Heart left ventricle (tissue), 16 donors: ENCODE measurements around the gene GALNTL6. TPM values are rescaled to one million over a fixed set of nuclear protein-coding genes. Genes with fewer than 3 reads are reported as not detected.

Experiments
- ATAC-seq, 4 donors: fragments of 200-7000 bp; cut with Tn5 transposase; one replicate each; pipeline ENCODE4 v1.9.1; 2020 to 2022; ENCODE audit warnings: moderate library complexity in 4 of 4, mild to moderate bottlenecking in 3 of 4, moderate number of reproducible peaks in 1 of 4
- DNase-seq, 5 donors: peaks; one replicate each; pipeline ENCODE4 v3.0.0-alpha.2; 2020
- H3K27ac ChIP-seq, 12 donors: fragments of 200-600 bp; sonication (generic) in 4 of 12; one replicate each; pipeline versions ENCODE4 v1.5.0 to v1.8.0; 2016 to 2022; ENCODE audit warnings: mild to moderate bottlenecking in 2 of 12
- H3K27me3 ChIP-seq, 9 donors: fragments of 200-600 bp; sonication (generic) in 2 of 9; one replicate each; pipeline versions ENCODE4 v1.5.1 to v1.8.0; 2016 to 2022; ENCODE audit warnings: mild to moderate bottlenecking in 3 of 9
- H3K36me3 ChIP-seq, 9 donors: fragments of 200-600 bp; sonication (generic) in 2 of 9; one replicate each; pipeline versions ENCODE4 v1.5.0 to v1.8.0; 2018 to 2022; ENCODE audit warnings: mild to moderate bottlenecking in 2 of 9
- H3K4me1 ChIP-seq, 12 donors: fragments of 200-600 bp; sonication (generic) in 4 of 12; one replicate each; pipeline versions ENCODE4 v1.5.0 to v1.8.0; 2016 to 2022; ENCODE audit warnings: mild to moderate bottlenecking in 3 of 12
- H3K4me3 ChIP-seq, 12 donors: fragments of 200-600 bp; sonication (generic) in 4 of 12; one replicate each; pipeline versions ENCODE4 v1.5.0 to v1.8.0; 2017 to 2022; ENCODE audit warnings: mild to moderate bottlenecking in 9 of 12, moderate library complexity in 4 of 12
- H3K9me3 ChIP-seq, 12 donors: fragments of 200-600 bp; sonication (generic) in 4 of 12; one replicate each; pipeline versions ENCODE4 v1.5.0 to v1.8.0; 2016 to 2022; ENCODE audit warnings: mild to moderate bottlenecking in 1 of 12
- POLR2A ChIP-seq, 2 donors: fragments of 450-650 bp; IDR thresholded peaks; one replicate each; pipeline ENCODE4 v1.6.1; 2017; ENCODE audit warnings: antibody characterized with exemption in 2 of 2, mild to moderate bottlenecking in 2 of 2, moderate library complexity in 2 of 2
- WGBS, 4 donors: extraction: QIAGEN DNeasy Blood & Tissue Kit in 2 of 4; methylation state at CpG; one replicate each; pipeline versions ENCODE4 v1.1.5 to v1.1.7; 2013 to 2018; 5-methylcytosine and 5-hydroxymethylcytosine counted together
- intact Hi-C, 10 donors: fragments of 100-400 bp; cut with DNase I; formaldehyde crosslinking; loops; one replicate each; pipeline versions ENCODE4 v1.11.1 to v1.14.2; 2022
- polyA plus RNA-seq, 2 donors: library from polyadenylated mRNA; stranded (reverse); fragments of 200-250 nt; gene quantifications; one replicate each; pipeline ENCODE4 v1.2.3, GENCODE V29; 2013
- total RNA-seq, 9 donors: library from RNA; depleted of rRNA in 2 of 9; stranded (reverse); fragments of >200 nt in 2 of 9; fragmentation: NEBNext Ultra II Directional in 3 of 9; extraction: Animal tissue kit (Norgen Biotek cat#: 25700) in 3 of 9; gene quantifications; one replicate each; pipeline versions ENCODE4 v1.1.0 to v1.2.4, GENCODE V29; 2016 to 2023
- TF ChIP-seq, protein P1 (sequence below), 12 donors: fragments of 200-600 bp; sonication (generic) in 4 of 12; IDR thresholded peaks; one replicate each; pipeline versions ENCODE4 v1.5.0 to v1.8.0; 2018 to 2022; ENCODE audit warnings: antibody characterized with exemption in 12 of 12, mild to moderate bottlenecking in 5 of 12
- donor health status: ischemic (EF 13 %, LVEDD 7.1; RV severe dilation, severe dysfunction).
- donor health status: healthy with polysubstance abuse.
- donor health status: DM: no; HTN: yes; CAD: no.
- donor health status: DM: no; HTN: no; CAD: no.
- donor health status: ischemic (EF 25% LVEDD 6.9; RV normal size, moderate dysfunction).
- donor health status: ischemic (EF 25% LVEDD 5.7; RV mildly dilated, moderate dysfunction).
- donor health status: healthy.
- donor health status: DM: yes; HTN: yes; CAD: no.
- donor health status: ischemic (EF 35%, LVEDD 5.7; RV mildly dilated, moderate dysfunction).
- donor health status: nonischemic (EF 11% LVEDD 7.7; RV severe dilation, severe dysfunction).
- donor health status: DM: yes; HTN: yes; CAD: no.
- donor health status: PGD.
- donor health status: ischemic (EF 29% LVEDD 5.4; RV normal size, mild dysfunction).
- donor health status: nonischemic (EF 23%, LVEDD 6.1; RV moderate dilation, normal function).

GALNTL6 gene
- total and polyA plus RNA-seq, 11 donors, result 0.33 to 0.52 TPM; not detected in 9

- Histone ChIP-seq H3K4me3 (no peak overlapping the region), H3K27me3 (no peaks in the 10 kb centered on the region), H3K4me1 (no peaks in the 10 kb centered on the region), H3K27ac (no peak overlapping the region), H3K9me3 (peaks cover 0 to 36% (median 18%) of the 10 kb centered on the region in 12 donors), H3K36me3 (no peaks in the 10 kb centered on the region)
- intact Hi-C loops, result no loop called here
- TF ChIP-seq, protein P1, sequence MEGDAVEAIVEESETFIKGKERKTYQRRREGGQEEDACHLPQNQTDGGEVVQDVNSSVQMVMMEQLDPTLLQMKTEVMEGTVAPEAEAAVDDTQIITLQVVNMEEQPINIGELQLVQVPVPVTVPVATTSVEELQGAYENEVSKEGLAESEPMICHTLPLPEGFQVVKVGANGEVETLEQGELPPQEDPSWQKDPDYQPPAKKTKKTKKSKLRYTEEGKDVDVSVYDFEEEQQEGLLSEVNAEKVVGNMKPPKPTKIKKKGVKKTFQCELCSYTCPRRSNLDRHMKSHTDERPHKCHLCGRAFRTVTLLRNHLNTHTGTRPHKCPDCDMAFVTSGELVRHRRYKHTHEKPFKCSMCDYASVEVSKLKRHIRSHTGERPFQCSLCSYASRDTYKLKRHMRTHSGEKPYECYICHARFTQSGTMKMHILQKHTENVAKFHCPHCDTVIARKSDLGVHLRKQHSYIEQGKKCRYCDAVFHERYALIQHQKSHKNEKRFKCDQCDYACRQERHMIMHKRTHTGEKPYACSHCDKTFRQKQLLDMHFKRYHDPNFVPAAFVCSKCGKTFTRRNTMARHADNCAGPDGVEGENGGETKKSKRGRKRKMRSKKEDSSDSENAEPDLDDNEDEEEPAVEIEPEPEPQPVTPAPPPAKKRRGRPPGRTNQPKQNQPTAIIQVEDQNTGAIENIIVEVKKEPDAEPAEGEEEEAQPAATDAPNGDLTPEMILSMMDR (IDR thresholded peaks at IDR 0.05), result no peak
- no peak for TF ChIP-seq POLR2A (IDR thresholded peaks at IDR 0.05)
- DNase-seq (no peak), ATAC-seq (no peak)
- WGBS, 4 donors, result 10 to 16% (median 10%) methylated on average over 1 of the region's 1 CpG
These were observed 896.2 kb downstream of the GALNTL6 start for GRCh38 chr4:172709376-172709775.

DNA sequence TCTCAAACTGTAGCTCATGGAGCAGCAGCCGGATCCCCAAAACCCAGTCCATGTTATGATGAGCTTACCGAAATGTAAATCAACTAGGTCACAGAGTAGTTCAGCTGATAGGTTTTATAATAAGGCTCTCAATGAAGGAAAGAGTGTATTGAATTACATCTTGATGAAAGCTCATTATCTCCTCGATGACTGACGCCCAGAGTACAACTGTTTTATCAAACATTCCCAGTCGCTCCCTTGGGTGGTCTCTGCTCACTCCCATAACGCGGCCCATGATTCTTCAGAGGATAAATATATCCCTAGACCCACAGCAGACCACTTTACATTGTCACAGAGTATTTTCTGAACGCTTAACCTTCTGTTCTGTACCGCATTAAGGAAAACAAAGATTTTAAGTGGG is 903.1 kb downstream of the GALNTL6 start:
- intact Hi-C loops, result no loop called here
- Histone ChIP-seq H3K36me3 (no peaks in the 10 kb centered on the region), H3K27me3 (no peaks in the 10 kb centered on the region), H3K4me1 (no peaks in the 10 kb centered on the region), H3K4me3 (no peak overlapping the region), H3K9me3 (no peaks in the 10 kb centered on the region), H3K27ac (no peak overlapping the region)
- no peak for TF ChIP-seq POLR2A (IDR thresholded peaks at IDR 0.05)
- TF ChIP-seq, protein P1 (IDR thresholded peaks at IDR 0.05), result no peak
- DNase-seq (no peak), ATAC-seq (no peak)
- WGBS, 4 donors, result 49 to 55% (median 53%) methylated on average over 9 of the region's 9 CpGs

DNA sequence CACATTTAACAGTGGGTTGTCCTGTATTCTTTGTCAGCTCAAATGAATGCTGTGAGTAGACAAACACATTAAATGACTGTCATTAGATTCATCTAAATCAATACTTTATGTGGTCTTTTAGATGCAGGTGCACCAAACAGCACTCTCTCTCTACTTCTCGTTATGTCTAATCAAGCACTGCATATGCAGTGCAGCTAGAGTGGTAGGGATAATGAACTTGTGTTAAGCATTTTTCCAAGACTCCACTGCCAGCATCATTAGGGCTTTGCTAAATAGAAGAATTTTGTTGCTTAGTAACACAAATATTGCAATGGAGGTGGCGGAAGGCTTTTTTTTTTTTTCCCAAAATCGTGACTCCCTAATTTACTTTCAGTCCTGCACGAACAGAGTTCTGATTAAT is 908.5 kb downstream of the GALNTL6 start:
- Histone ChIP-seq H3K27ac (no peak overlapping the region), H3K27me3 (no peaks in the 10 kb centered on the region), H3K9me3 (peaks cover 0 to 5% (median 0%) of the 10 kb centered on the region in 12 donors), H3K36me3 (no peaks in the 10 kb centered on the region), H3K4me1 (no peaks in the 10 kb centered on the region), H3K4me3 (no peak overlapping the region)
- TF ChIP-seq, protein P1 (IDR thresholded peaks at IDR 0.05), result no peak
- no peak for TF ChIP-seq POLR2A (IDR thresholded peaks at IDR 0.05)
- ATAC-seq (no peak), DNase-seq (no peak)
- intact Hi-C loops, result no loop called here
- WGBS, 4 donors, result 63 to 72% (median 68%) methylated on average over 4 of the region's 4 CpGs

- no peak for TF ChIP-seq POLR2A (IDR thresholded peaks at IDR 0.05)
- TF ChIP-seq, protein P1 (IDR thresholded peaks at IDR 0.05), result no peak
- 37 to 50% (median 45%) methylated on average over 3 of the region's 3 CpGs for WGBS, 4 donors
- H3K4me3 ChIP-seq, result no peak overlapping the region
- no peak for ATAC-seq
- H3K4me1 ChIP-seq, result no peaks in the 10 kb centered on the region
- no peaks in the 10 kb centered on the region for H3K27me3 ChIP-seq
- peaks cover 0 to 17% (median 2%) of the 10 kb centered on the region in 12 donors for H3K9me3 ChIP-seq
- H3K27ac ChIP-seq, result no peak overlapping the region
- intact Hi-C loops, result no loop called here
- DNase-seq, result no peak
- H3K36me3 ChIP-seq, result no peaks in the 10 kb centered on the region
These were observed 912.4 kb downstream of the GALNTL6 start for GRCh38 chr4:172725581-172725980.
